Right lobe of liver (tissue), 4 donors: ENCODE data around the gene MCTP2.

Experiments
- CTCF ChIP-seq, 4 donors: fragments of 200-600 bp in 3 of 4; fragments of 450-650 bp in 1 of 4; IDR thresholded peaks; one replicate each; pipeline versions ENCODE4 v1.5.1 to v1.8.0; 2016 to 2022; ENCODE audit warnings: antibody characterized with exemption in 4 of 4, mild to moderate bottlenecking in 2 of 4
- POLR2A ChIP-seq: fragments of 450-650 bp; IDR thresholded peaks from one replicate; pipeline ENCODE4 v1.6.1; 2017; ENCODE audit warnings: antibody characterized with exemption, mild to moderate bottlenecking
- donor health status: DM: no; HTN: no; CAD: no.
- donor health status: DM: no; HTN: no; CAD: no.
- donor health status: DM: no; HTN: yes; CAD: no.

DNA sequence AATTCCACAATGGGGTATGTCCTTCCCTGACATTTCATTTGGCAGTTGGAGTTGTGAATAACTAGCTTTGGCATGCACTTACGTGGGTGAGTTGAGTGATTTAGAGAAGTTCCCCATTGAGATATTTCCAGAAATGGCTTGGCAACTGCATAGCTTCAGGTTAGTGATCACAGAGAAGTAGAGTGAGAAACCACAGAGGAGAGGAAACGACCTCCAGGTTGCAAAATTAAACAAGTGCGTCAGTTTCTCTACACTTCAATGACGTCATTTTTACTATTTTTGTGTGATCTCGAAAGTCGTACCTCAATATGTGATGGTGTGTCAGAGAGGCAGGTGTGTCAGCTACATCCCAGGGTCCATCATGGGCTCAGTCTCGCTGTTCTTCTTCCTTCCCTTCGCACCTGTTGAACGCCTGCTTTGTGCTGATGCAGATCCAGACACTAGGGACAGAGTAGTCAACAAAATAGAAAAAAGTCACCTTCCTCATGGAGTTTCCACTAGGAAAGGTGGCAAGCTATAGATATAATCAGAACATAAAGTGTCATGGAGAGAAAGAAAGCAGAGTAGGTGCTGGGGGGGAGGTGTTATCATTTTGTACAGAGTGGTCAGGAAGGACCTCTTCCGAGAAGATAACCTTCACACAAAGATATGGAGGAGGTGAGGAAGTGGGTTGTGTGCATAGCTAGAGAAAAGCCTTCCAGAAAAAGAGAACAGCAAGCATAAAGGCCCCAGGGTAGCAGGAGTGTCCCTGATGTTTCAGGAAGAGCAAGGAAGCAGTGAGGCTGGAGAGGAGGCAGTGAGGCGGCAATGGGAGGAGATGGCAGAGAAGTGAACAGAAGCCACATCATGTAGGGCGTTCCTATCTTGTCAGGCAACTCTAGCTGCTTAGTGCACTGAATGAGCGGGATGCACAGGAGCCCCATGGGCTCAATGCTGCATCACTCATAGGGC, 75.6 kb downstream of the MCTP2 start:
- TF ChIP-seq CTCF (IDR thresholded peaks at IDR 0.05) (no peak), POLR2A (no peak)
